ENCODE results near the gene ACTR3C. TPM values are rescaled to one million over a fixed set of nuclear protein-coding genes. Genes with fewer than 3 reads are reported as not detected.
A peak's percentile ranks its signal among the peaks of the same experiment; 100 is the strongest.

The ACTR3C gene
- total and polyA plus RNA-seq, 10 of the 15 experiments (the other 5 are each of a cell fraction or from before 2014, with no cell fraction given) = 2.0 to 10.2 (median 6.3) TPM

DNA sequence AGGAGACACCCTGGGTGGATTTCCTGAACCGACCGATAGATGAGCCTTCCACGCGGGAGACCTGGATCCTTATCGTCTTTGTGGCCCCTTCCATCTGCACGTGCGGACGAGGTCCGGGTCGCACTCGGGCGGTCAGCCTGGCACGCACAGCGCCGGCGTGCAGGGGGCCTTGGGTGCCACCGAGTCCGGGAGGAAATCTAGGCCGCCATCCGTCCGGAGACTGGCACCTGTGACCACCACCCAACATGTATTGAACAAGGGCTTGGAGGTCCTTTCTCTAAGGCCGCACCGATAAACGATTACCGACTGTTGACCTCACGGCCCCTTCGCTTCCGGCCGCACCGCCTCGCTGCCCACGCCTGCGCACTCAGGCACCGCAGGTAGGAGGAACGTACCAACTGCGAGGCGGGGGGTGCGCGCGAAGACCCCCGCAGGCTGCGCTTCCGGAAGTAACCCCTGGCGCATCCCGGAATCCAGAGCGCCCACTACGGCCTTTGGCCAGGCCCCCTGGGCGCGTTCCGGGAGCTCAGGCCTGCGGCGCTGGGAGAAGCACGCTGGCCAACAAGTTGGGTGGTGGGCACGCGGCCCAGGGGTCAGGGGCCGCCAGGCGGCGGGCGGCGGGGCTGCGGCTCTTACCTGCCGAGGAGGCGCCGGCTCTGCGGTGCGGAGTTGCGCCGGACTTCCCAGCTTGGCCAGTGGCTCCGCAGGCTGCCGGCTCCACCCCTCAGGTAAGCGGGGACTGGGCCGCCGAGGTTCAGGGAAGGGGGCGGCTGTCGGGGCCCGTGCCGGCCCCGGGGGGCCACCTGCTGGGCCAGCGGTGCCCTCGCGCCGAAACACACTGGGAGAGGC lies at the start of gene ACTR3C, which contains the start of gene LRRC61 (continued):
- TF ChIP-seq, protein P1, sequence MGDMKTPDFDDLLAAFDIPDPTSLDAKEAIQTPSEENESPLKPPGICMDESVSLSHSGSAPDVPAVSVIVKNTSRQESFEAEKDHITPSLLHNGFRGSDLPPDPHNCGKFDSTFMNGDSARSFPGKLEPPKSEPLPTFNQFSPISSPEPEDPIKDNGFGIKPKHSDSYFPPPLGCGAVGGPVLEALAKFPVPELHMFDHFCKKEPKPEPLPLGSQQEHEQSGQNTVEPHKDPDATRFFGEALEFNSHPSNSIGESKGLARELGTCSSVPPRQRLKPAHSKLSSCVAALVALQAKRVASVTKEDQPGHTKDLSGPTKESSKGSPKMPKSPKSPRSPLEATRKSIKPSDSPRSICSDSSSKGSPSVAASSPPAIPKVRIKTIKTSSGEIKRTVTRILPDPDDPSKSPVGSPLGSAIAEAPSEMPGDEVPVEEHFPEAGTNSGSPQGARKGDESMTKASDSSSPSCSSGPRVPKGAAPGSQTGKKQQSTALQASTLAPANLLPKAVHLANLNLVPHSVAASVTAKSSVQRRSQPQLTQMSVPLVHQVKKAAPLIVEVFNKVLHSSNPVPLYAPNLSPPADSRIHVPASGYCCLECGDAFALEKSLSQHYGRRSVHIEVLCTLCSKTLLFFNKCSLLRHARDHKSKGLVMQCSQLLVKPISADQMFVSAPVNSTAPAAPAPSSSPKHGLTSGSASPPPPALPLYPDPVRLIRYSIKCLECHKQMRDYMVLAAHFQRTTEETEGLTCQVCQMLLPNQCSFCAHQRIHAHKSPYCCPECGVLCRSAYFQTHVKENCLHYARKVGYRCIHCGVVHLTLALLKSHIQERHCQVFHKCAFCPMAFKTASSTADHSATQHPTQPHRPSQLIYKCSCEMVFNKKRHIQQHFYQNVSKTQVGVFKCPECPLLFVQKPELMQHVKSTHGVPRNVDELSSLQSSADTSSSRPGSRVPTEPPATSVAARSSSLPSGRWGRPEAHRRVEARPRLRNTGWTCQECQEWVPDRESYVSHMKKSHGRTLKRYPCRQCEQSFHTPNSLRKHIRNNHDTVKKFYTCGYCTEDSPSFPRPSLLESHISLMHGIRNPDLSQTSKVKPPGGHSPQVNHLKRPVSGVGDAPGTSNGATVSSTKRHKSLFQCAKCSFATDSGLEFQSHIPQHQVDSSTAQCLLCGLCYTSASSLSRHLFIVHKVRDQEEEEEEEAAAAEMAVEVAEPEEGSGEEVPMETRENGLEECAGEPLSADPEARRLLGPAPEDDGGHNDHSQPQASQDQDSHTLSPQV (IDR thresholded peaks at IDR 0.05) = 0 out of 2 replicates have a peak, but pooled peaks have one; percentile 64
- TF ChIP-seq STAT3 (IDR thresholded peaks at IDR 0.05; ENCODE audit: low read depth, low read length) (0 out of 2 replicates have a peak, but pooled peaks have one; percentile 3), NR2C1 (IDR thresholded peaks at IDR 0.05) (peak; percentile 71), LARP7 (IDR thresholded peaks at IDR 0.05) (peak; percentile 63), SMARCA5 (IDR thresholded peaks at IDR 0.05) (peak; percentile 65; the same call in 1 of the 2 replicates), SRF (IDR thresholded peaks at IDR 0.05; ENCODE audit: low read depth in 2 of 2, low read length in 2 of 2) (no peak), KDM1A (IDR thresholded peaks at IDR 0.05; ENCODE audit: borderline replicate concordance) (no peak), CHD1 (IDR thresholded peaks at IDR 0.05; ENCODE audit: low read depth, low read length) (peak; percentile 96), TCF12 (IDR thresholded peaks at IDR 0.05; ENCODE audit: low read depth, low read length) (no peak), ZNF622 (IDR thresholded peaks at IDR 0.05) (no peak), SIN3A (IDR thresholded peaks at IDR 0.05; ENCODE audit: low read depth, low read length) (no peak), POU2F2 (IDR thresholded peaks at IDR 0.05; ENCODE audit: borderline replicate concordance, low read depth, low read length) (peak; percentile 79), PAX8 (IDR thresholded peaks at IDR 0.05) (no peak), IRF4 (IDR thresholded peaks at IDR 0.05; ENCODE audit: low read depth, low read length) (no peak), ZNF217 (IDR thresholded peaks at IDR 0.05) (0 out of 2 replicates have a peak, but pooled peaks have one; percentile 57), FOXK2 (IDR thresholded peaks at IDR 0.05) (peak; percentile 95), HDAC6 (IDR thresholded peaks at IDR 0.05; ENCODE audit: unreplicated experiment) (no peak), ZSCAN29 (IDR thresholded peaks at IDR 0.05) (no peak), MTA2 (IDR thresholded peaks at IDR 0.05; ENCODE audit: low read depth) (no peak)
- TF ChIP-seq, protein P2, sequence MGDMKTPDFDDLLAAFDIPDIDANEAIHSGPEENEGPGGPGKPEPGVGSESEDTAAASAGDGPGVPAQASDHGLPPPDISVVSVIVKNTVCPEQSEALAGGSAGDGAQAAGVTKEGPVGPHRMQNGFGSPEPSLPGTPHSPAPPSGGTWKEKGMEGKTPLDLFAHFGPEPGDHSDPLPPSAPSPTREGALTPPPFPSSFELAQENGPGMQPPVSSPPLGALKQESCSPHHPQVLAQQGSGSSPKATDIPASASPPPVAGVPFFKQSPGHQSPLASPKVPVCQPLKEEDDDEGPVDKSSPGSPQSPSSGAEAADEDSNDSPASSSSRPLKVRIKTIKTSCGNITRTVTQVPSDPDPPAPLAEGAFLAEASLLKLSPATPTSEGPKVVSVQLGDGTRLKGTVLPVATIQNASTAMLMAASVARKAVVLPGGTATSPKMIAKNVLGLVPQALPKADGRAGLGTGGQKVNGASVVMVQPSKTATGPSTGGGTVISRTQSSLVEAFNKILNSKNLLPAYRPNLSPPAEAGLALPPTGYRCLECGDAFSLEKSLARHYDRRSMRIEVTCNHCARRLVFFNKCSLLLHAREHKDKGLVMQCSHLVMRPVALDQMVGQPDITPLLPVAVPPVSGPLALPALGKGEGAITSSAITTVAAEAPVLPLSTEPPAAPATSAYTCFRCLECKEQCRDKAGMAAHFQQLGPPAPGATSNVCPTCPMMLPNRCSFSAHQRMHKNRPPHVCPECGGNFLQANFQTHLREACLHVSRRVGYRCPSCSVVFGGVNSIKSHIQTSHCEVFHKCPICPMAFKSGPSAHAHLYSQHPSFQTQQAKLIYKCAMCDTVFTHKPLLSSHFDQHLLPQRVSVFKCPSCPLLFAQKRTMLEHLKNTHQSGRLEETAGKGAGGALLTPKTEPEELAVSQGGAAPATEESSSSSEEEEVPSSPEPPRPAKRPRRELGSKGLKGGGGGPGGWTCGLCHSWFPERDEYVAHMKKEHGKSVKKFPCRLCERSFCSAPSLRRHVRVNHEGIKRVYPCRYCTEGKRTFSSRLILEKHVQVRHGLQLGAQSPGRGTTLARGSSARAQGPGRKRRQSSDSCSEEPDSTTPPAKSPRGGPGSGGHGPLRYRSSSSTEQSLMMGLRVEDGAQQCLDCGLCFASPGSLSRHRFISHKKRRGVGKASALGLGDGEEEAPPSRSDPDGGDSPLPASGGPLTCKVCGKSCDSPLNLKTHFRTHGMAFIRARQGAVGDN (IDR thresholded peaks at IDR 0.05) = peak; percentile 96
- TF ChIP-seq, protein P3, sequence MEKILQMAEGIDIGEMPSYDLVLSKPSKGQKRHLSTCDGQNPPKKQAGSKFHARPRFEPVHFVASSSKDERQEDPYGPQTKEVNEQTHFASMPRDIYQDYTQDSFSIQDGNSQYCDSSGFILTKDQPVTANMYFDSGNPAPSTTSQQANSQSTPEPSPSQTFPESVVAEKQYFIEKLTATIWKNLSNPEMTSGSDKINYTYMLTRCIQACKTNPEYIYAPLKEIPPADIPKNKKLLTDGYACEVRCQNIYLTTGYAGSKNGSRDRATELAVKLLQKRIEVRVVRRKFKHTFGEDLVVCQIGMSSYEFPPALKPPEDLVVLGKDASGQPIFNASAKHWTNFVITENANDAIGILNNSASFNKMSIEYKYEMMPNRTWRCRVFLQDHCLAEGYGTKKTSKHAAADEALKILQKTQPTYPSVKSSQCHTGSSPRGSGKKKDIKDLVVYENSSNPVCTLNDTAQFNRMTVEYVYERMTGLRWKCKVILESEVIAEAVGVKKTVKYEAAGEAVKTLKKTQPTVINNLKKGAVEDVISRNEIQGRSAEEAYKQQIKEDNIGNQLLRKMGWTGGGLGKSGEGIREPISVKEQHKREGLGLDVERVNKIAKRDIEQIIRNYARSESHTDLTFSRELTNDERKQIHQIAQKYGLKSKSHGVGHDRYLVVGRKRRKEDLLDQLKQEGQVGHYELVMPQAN (conservative IDR thresholded peaks at IDR 0.05) = no peak; the same call in 1 of the 2 replicates
